Lower leg skin (tissue), 4 donors: Measurements from ENCODE around the gene NWD2. TPM values are rescaled to one million over a fixed set of nuclear protein-coding genes. Genes with fewer than 3 reads are reported as not detected.

Source experiments
- DNase-seq, 2 donors: peaks; one replicate each; pipeline ENCODE4 v3.0.0-alpha.2; 2019; ENCODE audit warnings: low spot score in 2 of 2
- H3K4me3 ChIP-seq: fragments of 200-600 bp; sonication (generic); 2 replicates; pipeline ENCODE4 v1.5.1; 2017; ENCODE audit warnings: mild to moderate bottlenecking, low read depth; ENCODE audit not compliant: poor library complexity, severe bottlenecking
- CTCF ChIP-seq, 3 donors: fragments of 450-650 bp; IDR thresholded peaks; one replicate each; pipeline ENCODE4 v1.5.1; 2016; ENCODE audit warnings: antibody characterized with exemption in 3 of 3, mild to moderate bottlenecking in 3 of 3, moderate library complexity in 2 of 3
- POLR2A ChIP-seq, 2 donors: fragments of 450-650 bp; IDR thresholded peaks; one replicate each; pipeline ENCODE4 v1.6.1; 2016 to 2017; ENCODE audit warnings: antibody characterized with exemption in 2 of 2, mild to moderate bottlenecking in 1 of 2, moderate library complexity in 1 of 2
- WGBS, 2 donors: methylation state at CpG; one replicate each; pipeline ENCODE4 v1.1.5; 2018; 5-methylcytosine and 5-hydroxymethylcytosine counted together
- intact Hi-C: fragments of 100-400 bp; cut with DNase I; formaldehyde crosslinking; loops from one replicate; pipeline ENCODE4 v1.15.0; 2023; ENCODE audit warnings: low total_unique reads
- total RNA-seq, 4 donors: library from RNA; depleted of rRNA; stranded (reverse); fragments of >200 nt; gene quantifications; one replicate each; pipeline ENCODE4 v1.1.0, GENCODE V29; 2016

NWD2 gene
- total RNA-seq, 4 donors from 2014 or later, result 0.72 to 2.8 (median 0.97) TPM

GRCh38 chr4:37304612-37305011, 60.1 kb downstream of the NWD2 start:
- intact Hi-C loops, result no loop called here

GRCh38 chr4:37305984-37306383, 61.4 kb downstream of the NWD2 start:
- no peak for TF ChIP-seq POLR2A (IDR thresholded peaks at IDR 0.05)
- no peak for TF ChIP-seq CTCF (IDR thresholded peaks at IDR 0.05)
- DNase-seq, result no peak
- intact Hi-C loops, result no loop called here
- whole genome bisulfite sequencing, 2 donors, result 76 to 81% methylated on average over 1 of the region's 1 CpG
- H3K4me3 ChIP-seq, result no peak overlapping the region

More at GRCh38 chr4:37304612-37305011, 60.1 kb downstream of the NWD2 start:
- no peak overlapping the region for H3K4me3 ChIP-seq
- no peak for TF ChIP-seq POLR2A (IDR thresholded peaks at IDR 0.05)
- TF ChIP-seq CTCF (IDR thresholded peaks at IDR 0.05), result no peak
- WGBS, 2 donors, result 88 to 98% methylated on average over 6 of the region's 6 CpGs
- DNase-seq, result no peak

GRCh38 chr4:37317104-37317643, 72.6 kb downstream of the NWD2 start:
- intact Hi-C loops, result no loop called here
- WGBS, 2 donors, result 44 to 57% methylated on average over 3 of the region's 3 CpGs
- no peak for TF ChIP-seq POLR2A (IDR thresholded peaks at IDR 0.05)
- TF ChIP-seq CTCF (IDR thresholded peaks at IDR 0.05), result no peak
- no peak for DNase-seq
- no peak overlapping the region for H3K4me3 ChIP-seq

- H3K4me3 ChIP-seq, result no peak overlapping the region
- no peak for DNase-seq
- intact Hi-C loops, result no loop called here
- WGBS, 2 donors, result 66 to 78% methylated on average over 5 of the region's 5 CpGs
- TF ChIP-seq CTCF (IDR thresholded peaks at IDR 0.05) (no peak), POLR2A (IDR thresholded peaks at IDR 0.05) (no peak)
Observed at GRCh38 chr4:37320513-37321235, 76.1 kb downstream of the NWD2 start.

- H3K4me3 ChIP-seq, result no peak overlapping the region
- no peak for TF ChIP-seq CTCF (IDR thresholded peaks at IDR 0.05)
- no peak for TF ChIP-seq POLR2A (IDR thresholded peaks at IDR 0.05)
- intact Hi-C loops, result no loop called here
- WGBS, 2 donors, result 62 to 78% methylated on average over 2 of the region's 2 CpGs
- DNase-seq, result no peak
Observed at GRCh38 chr4:37322122-37322521, 77.6 kb downstream of the NWD2 start.
